ENCODE data around the gene CDH13. TPM values are rescaled to one million over a fixed set of nuclear protein-coding genes. Genes with fewer than 3 reads are reported as not detected.

CDH13 gene
- polyA plus RNA-seq, 1 donor, result 8.7 TPM

- DNase-seq, result no peak
Observed at GRCh38 chr16:83354015-83354414, 727.2 kb downstream of the CDH13 start.

DNA sequence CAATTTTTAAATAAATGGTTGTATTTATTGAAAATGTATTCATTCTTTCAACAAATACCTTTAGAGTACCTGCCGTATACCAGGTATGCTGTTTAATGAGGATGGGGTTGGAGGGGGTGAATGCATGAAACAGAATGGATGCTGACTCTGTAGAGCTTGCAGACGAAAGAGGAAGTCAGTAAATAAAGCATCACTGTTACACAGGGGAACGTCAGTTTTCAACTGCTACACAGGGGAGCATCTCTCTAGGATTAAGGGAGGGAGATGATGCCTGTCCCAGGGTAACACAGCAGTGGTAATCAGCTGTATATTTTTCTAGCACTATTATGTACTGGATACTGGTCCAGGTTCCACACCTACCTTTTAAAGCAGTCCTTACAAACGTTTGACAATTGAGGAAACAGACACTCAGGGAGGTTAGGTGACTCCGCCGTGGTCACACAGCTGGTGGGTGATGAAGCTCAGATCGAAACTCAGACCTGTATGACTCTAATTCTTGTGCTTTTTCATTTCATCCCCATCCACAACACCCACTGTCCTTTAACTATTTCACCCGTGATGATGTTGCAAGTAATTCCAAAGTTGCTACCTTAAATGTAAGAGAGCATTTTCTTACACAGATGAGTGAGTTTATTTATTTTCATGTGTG is 728.9 kb downstream of the CDH13 start:
- no peak for DNase-seq

DNA sequence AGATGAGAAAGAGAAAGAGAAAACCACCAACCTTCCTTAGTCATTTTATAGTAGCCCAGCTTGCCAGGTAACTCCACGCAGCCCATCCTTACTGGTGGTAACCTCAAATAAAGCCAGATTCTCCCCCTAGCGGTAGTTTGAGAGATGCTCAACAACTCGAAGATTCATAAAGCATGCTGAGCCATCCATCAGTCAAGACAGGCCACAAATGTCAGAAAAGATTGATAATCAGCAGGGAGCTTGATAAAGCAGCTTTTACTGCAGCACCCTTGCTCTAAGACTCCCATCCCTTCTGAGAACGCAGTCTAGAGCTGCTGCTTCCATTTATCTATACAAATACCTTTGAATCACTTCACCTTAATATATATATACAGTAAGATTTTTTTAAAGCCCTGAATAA is 729.5 kb downstream of the CDH13 start:
- DNase-seq, result peak; percentile 22

GRCh38 chr16:83356986-83357385 is 730.2 kb downstream of the CDH13 start:
- DNase-seq, result no peak

GRCh38 chr16:83363521-83363920 is 736.8 kb downstream of the CDH13 start:
- DNase-seq, result no peak

- no peak for DNase-seq
Observed at GRCh38 chr16:83365166-83365565, 738.4 kb downstream of the CDH13 start.

DNA sequence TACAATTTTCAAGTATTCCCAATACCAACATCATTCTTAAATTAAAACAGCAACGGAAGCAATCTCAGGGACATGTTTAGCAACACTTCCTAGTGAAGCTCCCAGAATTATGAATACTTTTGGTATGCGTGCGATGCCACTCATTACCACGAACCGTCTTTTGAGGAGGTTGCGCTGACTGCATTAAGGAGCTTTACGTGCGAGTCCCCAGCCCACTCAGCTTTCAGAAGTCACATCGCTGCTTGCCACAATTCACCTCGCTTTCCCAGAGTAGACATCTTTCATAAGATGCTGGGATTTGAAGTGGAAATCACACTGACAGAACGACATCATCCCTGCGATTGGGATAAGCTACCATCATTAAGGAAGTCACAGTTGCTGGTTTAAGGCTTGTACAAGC is 739.5 kb downstream of the CDH13 start:
- DNase-seq, result no peak

DNA sequence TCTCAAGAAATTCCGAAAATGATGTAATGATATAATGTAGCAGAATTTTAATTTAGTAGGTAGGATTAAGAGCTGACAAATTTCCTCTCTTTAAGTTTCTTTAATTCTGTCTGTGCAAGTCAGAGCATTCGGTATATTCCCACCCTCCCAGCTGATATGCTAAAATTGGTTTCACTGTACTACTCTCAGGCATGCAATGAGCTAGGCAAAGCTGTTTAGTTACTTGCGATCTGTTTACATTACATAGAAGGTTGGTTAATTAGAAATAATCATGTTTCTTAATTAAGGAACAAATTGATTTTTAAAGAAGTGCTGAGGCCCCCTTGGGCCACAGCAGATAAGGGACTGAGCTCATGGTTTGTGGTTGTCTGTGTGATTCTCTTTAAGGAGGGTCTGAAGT is 748.2 kb downstream of the CDH13 start:
- DNase-seq, result no peak

DNA sequence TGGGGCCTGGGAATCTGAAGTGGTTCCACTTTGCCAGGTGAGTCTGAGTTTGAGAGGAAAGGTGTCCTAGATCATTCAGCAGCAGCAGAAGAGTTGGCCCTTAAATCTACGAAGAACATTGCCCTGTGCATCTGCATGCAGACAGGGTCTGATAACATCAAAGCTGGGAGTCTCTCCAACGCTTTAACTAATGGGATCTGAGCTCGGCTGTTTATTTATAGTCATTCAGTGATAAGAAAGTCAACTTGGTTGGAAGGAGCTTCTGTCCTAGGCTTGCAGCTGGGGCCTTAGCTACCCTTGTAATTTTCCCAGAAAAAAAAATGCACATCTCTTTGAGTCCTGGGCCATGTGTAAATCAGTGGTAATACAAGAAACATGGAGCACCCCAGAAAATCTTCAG is 763.0 kb downstream of the CDH13 start:
- no peak for DNase-seq

DNA sequence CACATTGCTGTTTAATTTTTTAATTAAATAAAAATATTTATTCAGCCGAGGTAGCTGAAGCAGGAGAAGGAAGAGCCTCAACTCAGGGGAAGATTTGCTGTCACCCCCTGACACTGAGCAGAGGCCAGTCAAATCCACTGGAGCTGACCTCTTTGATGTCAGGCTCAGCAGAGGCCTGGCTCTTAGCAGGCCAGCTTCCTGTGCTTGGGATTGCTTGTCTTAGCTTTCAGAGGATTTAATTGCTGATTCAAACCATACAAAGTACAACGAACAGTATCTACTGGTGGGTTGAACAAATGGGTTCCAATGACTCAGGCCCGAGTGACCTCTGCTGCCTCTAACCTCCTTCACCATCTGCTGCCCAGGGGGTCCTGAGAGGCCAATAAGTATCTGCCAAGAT is 764.0 kb downstream of the CDH13 start:
- DNase-seq, result no peak

GRCh38 chr16:83392743-83393142 is 766.0 kb downstream of the CDH13 start:
- DNase-seq, result no peak

- DNase-seq, result no peak
Observed at GRCh38 chr16:83393196-83393981, 766.6 kb downstream of the CDH13 start.

GRCh38 chr16:83397601-83398291 is 771.0 kb downstream of the CDH13 start:
- DNase-seq, result no peak

GRCh38 chr16:83400234-83400633 is 773.5 kb downstream of the CDH13 start:
- DNase-seq, result no peak

DNA sequence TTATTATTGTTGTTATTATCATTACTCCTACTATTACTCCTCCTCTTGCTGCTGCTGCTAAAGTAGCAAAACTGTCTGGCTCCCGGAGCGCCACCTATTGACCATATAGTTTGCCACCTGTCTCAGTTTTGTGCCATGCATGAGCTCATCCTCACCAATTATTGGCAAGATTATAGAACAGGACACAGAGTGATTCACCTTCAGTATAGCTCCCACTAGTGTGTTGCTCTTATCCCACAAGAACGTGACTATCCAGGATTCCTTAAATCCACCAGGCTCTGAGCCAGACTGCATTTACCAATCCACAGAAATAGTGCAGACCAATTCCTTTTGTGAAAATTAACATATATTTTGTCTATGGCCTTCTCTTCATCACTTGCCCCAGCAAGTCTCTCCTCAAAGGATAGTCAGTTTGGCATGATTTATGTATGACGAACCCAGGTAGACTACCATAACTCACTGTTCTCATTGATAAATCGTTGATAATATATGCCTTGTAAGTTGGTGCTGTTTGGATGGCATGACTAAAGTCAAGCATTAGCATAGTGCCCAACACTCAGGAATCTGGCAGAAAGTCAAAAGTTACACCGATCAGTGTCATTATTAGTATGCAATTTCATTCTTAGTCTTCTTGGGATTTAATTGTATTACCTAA is 775.5 kb downstream of the CDH13 start:
- no peak for DNase-seq

GRCh38 chr16:83402967-83403366 is 776.2 kb downstream of the CDH13 start:
- peak; percentile 53 for DNase-seq

DNA sequence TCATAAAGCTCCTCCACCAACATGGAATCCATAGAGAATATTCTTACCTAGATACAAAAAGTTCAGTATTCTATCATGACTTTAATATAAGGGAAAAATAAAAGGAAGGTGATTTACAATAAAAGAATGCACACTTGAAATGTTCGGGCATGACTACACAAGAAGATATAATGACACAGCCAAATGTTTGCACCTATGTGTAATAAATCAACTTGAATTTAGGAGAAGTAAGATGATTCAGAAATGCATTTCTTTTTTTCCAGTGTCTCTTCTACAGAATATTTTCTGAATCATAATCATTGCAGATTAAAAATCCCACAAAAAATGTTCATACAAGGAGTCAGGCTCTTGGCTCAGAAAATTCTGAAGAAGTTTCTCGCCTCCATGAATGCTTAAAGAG is 777.0 kb downstream of the CDH13 start:
- DNase-seq, result no peak

DNA sequence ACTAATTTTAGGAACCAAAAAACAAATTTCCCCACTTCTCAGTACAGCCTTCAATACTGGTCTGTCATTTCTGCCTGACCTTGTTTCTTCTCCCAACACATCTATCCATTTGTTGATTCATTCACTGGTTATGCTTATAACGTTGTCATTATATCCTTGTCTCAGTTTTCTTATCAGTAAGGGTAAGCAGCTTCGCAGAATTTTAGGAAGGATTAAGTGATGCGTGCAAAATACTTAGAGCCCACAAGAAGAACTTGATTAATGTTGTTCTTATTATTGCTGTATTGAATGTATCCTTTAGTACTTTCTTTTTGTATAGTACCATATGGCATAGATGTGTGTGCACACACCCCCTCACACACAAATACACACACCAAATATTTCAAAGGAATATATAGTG is 777.5 kb downstream of the CDH13 start:
- no peak for DNase-seq

DNA sequence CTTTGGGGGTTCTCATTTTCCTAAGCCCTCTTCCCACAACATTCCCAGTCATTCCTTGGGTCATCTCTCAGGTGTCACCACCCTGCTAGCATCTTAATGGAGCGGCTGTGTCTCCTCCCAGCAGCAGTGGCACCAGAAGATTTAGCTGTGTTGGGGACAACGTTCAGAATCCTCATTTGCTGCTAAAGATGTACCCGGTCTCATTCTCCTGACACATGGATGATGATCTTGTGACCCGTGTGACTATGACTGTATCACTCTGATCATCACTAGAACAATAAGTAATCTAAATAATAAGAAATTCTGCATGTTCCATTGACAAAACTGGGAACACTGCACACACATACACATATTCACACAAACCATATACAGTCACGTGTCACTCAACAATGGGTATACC is 781.2 kb downstream of the CDH13 start:
- no peak for DNase-seq

GRCh38 chr16:83409347-83409746 is 782.6 kb downstream of the CDH13 start:
- DNase-seq, result no peak

GRCh38 chr16:83418565-83418964 is 791.8 kb downstream of the CDH13 start:
- DNase-seq, result no peak

- peak; percentile 77 for DNase-seq
Observed at GRCh38 chr16:83420206-83420760, 793.5 kb downstream of the CDH13 start.

Data from left kidney (tissue), 2 donors.